Dendritic cell treated with granulocyte-macrophage colony-stimulating factor and Interleukin-4, amounts not matched to agents 40 ng/mL and 50 ng/mL, for 4 days (primary cell): ENCODE measurements around the gene PIMREG.

Source experiments
- H3K27ac Mint-ChIP-seq: one replicate; pipeline ENCODE4 v1.8.0; 2022; ENCODE audit warnings: mild to moderate bottlenecking, mixed read lengths
- H3K27me3 Mint-ChIP-seq: one replicate; pipeline ENCODE4 v1.8.0; 2022; ENCODE audit warnings: mild to moderate bottlenecking, mixed read lengths
- H3K36me3 Mint-ChIP-seq: one replicate; pipeline ENCODE4 v1.8.0; 2022; ENCODE audit warnings: low read depth, mixed read lengths
- H3K4me1 Mint-ChIP-seq: one replicate; pipeline ENCODE4 v1.8.0; 2022; ENCODE audit warnings: low read depth, mixed read lengths
- H3K4me3 Mint-ChIP-seq: one replicate; pipeline ENCODE4 v1.8.0; 2022; ENCODE audit warnings: mild to moderate bottlenecking, moderate library complexity, mixed read lengths
- H3K9me3 Mint-ChIP-seq: one replicate; pipeline ENCODE4 v1.8.0; 2022; ENCODE audit warnings: mixed read lengths
- intact Hi-C: fragments of 100-400 bp; cut with micrococcal nuclease; formaldehyde crosslinking; loops from one replicate; pipeline ENCODE4 v1.15.0; 2022

PIMREG gene

GRCh38 chr17:6426356-6427101 is 17.7 kb upstream of the PIMREG start:
- Mint-ChIP-seq H3K4me3 (no peak overlapping the region), H3K36me3 (no peaks in the 10 kb centered on the region), H3K27me3 (peaks cover 84% of the 10 kb centered on the region), H3K27ac (no peak overlapping the region), H3K4me1 (peaks cover 26% of the 10 kb centered on the region), H3K9me3 (peaks cover 11% of the 10 kb centered on the region)
- intact Hi-C loops: no loop called here

- peaks cover 87% of the 10 kb centered on the region for H3K27me3 Mint-ChIP-seq
- peaks cover 17% of the 10 kb centered on the region for H3K9me3 Mint-ChIP-seq
- no peak overlapping the region for H3K4me3 Mint-ChIP-seq
- H3K27ac Mint-ChIP-seq: peak overlapping the region; percentile 1
- no peaks in the 10 kb centered on the region for H3K36me3 Mint-ChIP-seq
- intact Hi-C loops: no loop called here
- H3K4me1 Mint-ChIP-seq: peaks cover 20% of the 10 kb centered on the region
Measured at GRCh38 chr17:6427279-6427781, 16.9 kb upstream of the PIMREG start.

GRCh38 chr17:6428207-6428965 is 15.9 kb upstream of the PIMREG start:
- peak overlapping the region; percentile 1 for H3K27ac Mint-ChIP-seq
- H3K27me3 Mint-ChIP-seq: peaks cover 86% of the 10 kb centered on the region
- H3K36me3 Mint-ChIP-seq: no peaks in the 10 kb centered on the region
- H3K9me3 Mint-ChIP-seq: peaks cover 17% of the 10 kb centered on the region
- H3K4me3 Mint-ChIP-seq: no peak overlapping the region
- peaks cover 20% of the 10 kb centered on the region for H3K4me1 Mint-ChIP-seq
- intact Hi-C loops: no loop called here

- Mint-ChIP-seq H3K36me3 (no peaks in the 10 kb centered on the region), H3K27ac (no peak overlapping the region), H3K4me1 (peaks cover 20% of the 10 kb centered on the region), H3K4me3 (no peak overlapping the region), H3K27me3 (peaks cover 86% of the 10 kb centered on the region), H3K9me3 (peaks cover 17% of the 10 kb centered on the region)
- intact Hi-C loops: no loop called here
Measured at GRCh38 chr17:6429266-6429665, 15.0 kb upstream of the PIMREG start.

GRCh38 chr17:6430769-6431168 is 13.5 kb upstream of the PIMREG start:
- Mint-ChIP-seq H3K9me3 (peaks cover 17% of the 10 kb centered on the region), H3K4me3 (no peak overlapping the region), H3K27me3 (peaks cover 86% of the 10 kb centered on the region), H3K36me3 (no peaks in the 10 kb centered on the region), H3K4me1 (peaks cover 20% of the 10 kb centered on the region), H3K27ac (no peak overlapping the region)
- intact Hi-C loops: no loop called here

- peaks cover 17% of the 10 kb centered on the region for H3K9me3 Mint-ChIP-seq
- no peak within 1 kb of the TSS for H3K4me3 Mint-ChIP-seq
- no peak within 1 kb of the TSS for H3K27ac Mint-ChIP-seq
- H3K4me1 Mint-ChIP-seq: peaks cover 13% of the 10 kb centered on the region
- peaks cover 87% of the 10 kb centered on the region for H3K27me3 Mint-ChIP-seq
- intact Hi-C loops: loop anchor here (5.0 kb wide), 1 partner anchor 848 kb away; no protein-coding TSS in a partner anchor
- H3K36me3 Mint-ChIP-seq: no peaks in the 10 kb centered on the region
Measured at GRCh38 chr17:6435051-6435450, 9.2 kb upstream of the PIMREG start, which contains the start of gene AIPL1. Gene AIPL1 (minus strand): TSS chr17:6435121. CDS start chr17:6435104, 17 bp downstream.

- no peak overlapping the region for H3K27ac Mint-ChIP-seq
- peaks cover 83% of the 10 kb centered on the region for H3K27me3 Mint-ChIP-seq
- H3K4me1 Mint-ChIP-seq: peaks cover 13% of the 10 kb centered on the region
- peaks cover 12% of the 10 kb centered on the region for H3K9me3 Mint-ChIP-seq
- intact Hi-C loops: loop anchor here (5.0 kb wide), 1 partner anchor 849 kb away; no protein-coding TSS in a partner anchor
- no peaks in the 10 kb centered on the region for H3K36me3 Mint-ChIP-seq
- H3K4me3 Mint-ChIP-seq: no peak overlapping the region
Measured at GRCh38 chr17:6435968-6436367, 8.3 kb upstream of the PIMREG start.

- intact Hi-C loops: loop anchor here (5.0 kb wide), 1 partner anchor 850 kb away; no protein-coding TSS in a partner anchor
- peaks cover 13% of the 10 kb centered on the region for H3K4me1 Mint-ChIP-seq
- peaks cover 77% of the 10 kb centered on the region for H3K27me3 Mint-ChIP-seq
- no peaks in the 10 kb centered on the region for H3K36me3 Mint-ChIP-seq
- no peaks in the 10 kb centered on the region for H3K9me3 Mint-ChIP-seq
- H3K27ac Mint-ChIP-seq: no peak overlapping the region
- no peak overlapping the region for H3K4me3 Mint-ChIP-seq
Measured at GRCh38 chr17:6437466-6437865, 6.8 kb upstream of the PIMREG start.

GRCh38 chr17:6437956-6438355 is 6.3 kb upstream of the PIMREG start:
- Mint-ChIP-seq H3K4me1 (peaks cover 13% of the 10 kb centered on the region), H3K27ac (no peak overlapping the region), H3K27me3 (peaks cover 72% of the 10 kb centered on the region), H3K9me3 (no peaks in the 10 kb centered on the region), H3K4me3 (no peak overlapping the region), H3K36me3 (no peaks in the 10 kb centered on the region)
- intact Hi-C loops: loop anchor here (5.0 kb wide), 1 partner anchor 851 kb away; no protein-coding TSS in a partner anchor

GRCh38 chr17:6439951-6440350 is 4.3 kb upstream of the PIMREG start:
- intact Hi-C loops: loop anchor here (5.0 kb wide), 1 partner anchor 853 kb away; no protein-coding TSS in a partner anchor
- Mint-ChIP-seq H3K27ac (no peak overlapping the region), H3K9me3 (no peaks in the 10 kb centered on the region), H3K36me3 (peaks cover 6% of the 10 kb centered on the region), H3K4me1 (peaks cover 30% of the 10 kb centered on the region), H3K4me3 (no peak overlapping the region), H3K27me3 (peaks cover 52% of the 10 kb centered on the region)

GRCh38 chr17:6442775-6443174 is 1.5 kb upstream of the PIMREG start:
- peaks cover 16% of the 10 kb centered on the region for H3K4me1 Mint-ChIP-seq
- H3K9me3 Mint-ChIP-seq: no peaks in the 10 kb centered on the region
- peaks cover 28% of the 10 kb centered on the region for H3K27me3 Mint-ChIP-seq
- H3K27ac Mint-ChIP-seq: no peak overlapping the region
- no peak overlapping the region for H3K4me3 Mint-ChIP-seq
- intact Hi-C loops: no loop called here
- peaks cover 6% of the 10 kb centered on the region for H3K36me3 Mint-ChIP-seq

- intact Hi-C loops: no loop called here
- peaks cover 6% of the 10 kb centered on the region for H3K36me3 Mint-ChIP-seq
- peak overlapping the region; percentile 85 for H3K27ac Mint-ChIP-seq
- peaks cover 16% of the 10 kb centered on the region for H3K4me1 Mint-ChIP-seq
- peaks cover 16% of the 10 kb centered on the region for H3K27me3 Mint-ChIP-seq
- H3K9me3 Mint-ChIP-seq: no peaks in the 10 kb centered on the region
- H3K4me3 Mint-ChIP-seq: peak overlapping the region; percentile 95
Measured at GRCh38 chr17:6444571-6445335, 498 bp downstream of the PIMREG start.

GRCh38 chr17:6446516-6447100 is 2.4 kb downstream of the PIMREG start:
- Mint-ChIP-seq H3K27ac (no peak overlapping the region), H3K27me3 (peaks cover 3% of the 10 kb centered on the region), H3K36me3 (peaks cover 6% of the 10 kb centered on the region), H3K4me3 (no peak overlapping the region), H3K9me3 (no peaks in the 10 kb centered on the region), H3K4me1 (peaks cover 16% of the 10 kb centered on the region)
- intact Hi-C loops: no loop called here
